ENCODE results near the gene JMJD1C.
"Not testable (repeated sequence)": the region's sequence is repeated elsewhere in the genome, so short reads cannot be mapped to it uniquely, and the experiment has no call there.

Gene JMJD1C

GRCh38 chr10:63283901-63284300, 181.9 kb downstream of the JMJD1C start:
- DNase-seq (ENCODE audit: low read depth), result not testable (repeated sequence)

- DNase-seq (ENCODE audit: low read depth), result no peak
These were observed 182.7 kb downstream of the JMJD1C start for GRCh38 chr10:63283093-63283492.

GRCh38 chr10:63281967-63282366, 183.8 kb downstream of the JMJD1C start:
- DNase-seq (ENCODE audit: low read depth), result no peak

- DNase-seq (ENCODE audit: low read depth), result no peak
These were observed 185.4 kb downstream of the JMJD1C start for GRCh38 chr10:63280386-63280785.

GRCh38 chr10:63275094-63275493, 190.7 kb downstream of the JMJD1C start:
- DNase-seq (ENCODE audit: low read depth), result no peak

- no peak for DNase-seq (ENCODE audit: low read depth)
These were observed 192.2 kb downstream of the JMJD1C start for GRCh38 chr10:63273577-63273976.

- peak; percentile 38 for DNase-seq (ENCODE audit: low read depth)
These were observed 196.8 kb downstream of the JMJD1C start for GRCh38 chr10:63268798-63269503.

- DNase-seq (ENCODE audit: low read depth), result no peak
These were observed 197.5 kb downstream of the JMJD1C start for GRCh38 chr10:63268149-63268797.

- DNase-seq (ENCODE audit: low read depth), result no peak
These were observed 198.2 kb downstream of the JMJD1C start for GRCh38 chr10:63267414-63268148.

- no peak for DNase-seq (ENCODE audit: low read depth)
These were observed 199.1 kb downstream of the JMJD1C start for GRCh38 chr10:63266391-63267316.

- DNase-seq (ENCODE audit: low read depth), result no peak
These were observed 200.0 kb downstream of the JMJD1C start for GRCh38 chr10:63265683-63266235.

GRCh38 chr10:63265222-63265617, 200.6 kb downstream of the JMJD1C start:
- DNase-seq (ENCODE audit: low read depth), result peak; percentile 7

- DNase-seq (ENCODE audit: low read depth), result no peak
These were observed 201.1 kb downstream of the JMJD1C start for GRCh38 chr10:63264617-63265221.

- no peak for DNase-seq (ENCODE audit: low read depth)
These were observed 203.2 kb downstream of the JMJD1C start for GRCh38 chr10:63262430-63263073.

- DNase-seq (ENCODE audit: low read depth), result no peak
These were observed 204.3 kb downstream of the JMJD1C start for GRCh38 chr10:63261496-63261895.

- DNase-seq (ENCODE audit: low read depth), result no peak
These were observed 204.9 kb downstream of the JMJD1C start for GRCh38 chr10:63260860-63261251.

- DNase-seq (ENCODE audit: low read depth), result no peak
These were observed 205.5 kb downstream of the JMJD1C start for GRCh38 chr10:63260103-63260859.

- no peak for DNase-seq (ENCODE audit: low read depth)
These were observed 206.7 kb downstream of the JMJD1C start for GRCh38 chr10:63258920-63259678.

GRCh38 chr10:63257778-63258177, 208.0 kb downstream of the JMJD1C start:
- no peak for DNase-seq (ENCODE audit: low read depth)

All from stimulated activated CD8-positive, alpha-beta memory T cell treated with anti-CD3 and anti-CD28 coated beads, Interleukin-4, amount 100 ng/mL, for 24 hours (primary cell).